Stimulated activated CD8-positive, alpha-beta memory T cell treated with anti-CD3 and anti-CD28 coated beads, Interleukin-4, amount 100 ng/mL, for 4 hours (primary cell): ENCODE measurements around the gene ASB2.
A peak's percentile ranks its signal among the peaks of the same experiment; 100 is the strongest.

Experiments used
- DNase-seq, 2 donors: peaks; one replicate each; pipeline ENCODE4 v3.0.0-alpha.2; 2020; ENCODE audit warnings: low read depth in 2 of 2, low spot score in 1 of 2

ASB2 gene

GRCh38 chr14:93962701-93963601, 13.4 kb downstream of the ASB2 start:
- DNase-seq, result peak; percentile 20 to 27

- DNase-seq, result no peak
Observed at GRCh38 chr14:93961620-93962019, 14.8 kb downstream of the ASB2 start.

- DNase-seq, result no peak
Observed at GRCh38 chr14:93960774-93961438, 15.5 kb downstream of the ASB2 start.

- DNase-seq, result no peak
Observed at GRCh38 chr14:93960108-93960475, 16.3 kb downstream of the ASB2 start.

- peak; percentile 75 to 90 for DNase-seq
Observed at GRCh38 chr14:93959239-93960107, 16.9 kb downstream of the ASB2 start.

- no peak for DNase-seq
Observed at GRCh38 chr14:93958567-93959238, 17.7 kb downstream of the ASB2 start.

- DNase-seq, result no peak
Observed at GRCh38 chr14:93957751-93958566, 18.4 kb downstream of the ASB2 start.

GRCh38 chr14:93957333-93957710, 19.0 kb downstream of the ASB2 start:
- DNase-seq, result no peak

GRCh38 chr14:93956514-93957332, 19.6 kb downstream of the ASB2 start:
- no peak for DNase-seq

GRCh38 chr14:93955850-93956481, 20.4 kb downstream of the ASB2 start:
- no peak for DNase-seq

GRCh38 chr14:93954900-93955849, 21.2 kb downstream of the ASB2 start:
- DNase-seq, result peak in 1 of 2 donors; percentile 17

- DNase-seq, result no peak
Observed at GRCh38 chr14:93954516-93954830, 21.9 kb downstream of the ASB2 start.

- no peak for DNase-seq
Observed at GRCh38 chr14:93953739-93954515, 22.4 kb downstream of the ASB2 start.

GRCh38 chr14:93953263-93953662, 23.1 kb downstream of the ASB2 start:
- DNase-seq, result no peak

GRCh38 chr14:93952829-93953228, 23.5 kb downstream of the ASB2 start:
- DNase-seq, result no peak

GRCh38 chr14:93951635-93952540, 24.5 kb downstream of the ASB2 start:
- DNase-seq, result no peak
